ENCODE data around the gene SALL3.

- TF ChIP-seq CTCF (IDR thresholded peaks at IDR 0.05) (no peak), POLR2AphosphoS5 (IDR thresholded peaks at IDR 0.05) (no peak), POLR2A (IDR thresholded peaks at IDR 0.05) (no peak), EP300 (IDR thresholded peaks at IDR 0.05) (no peak)
Observed at GRCh38 chr18:78983512-78983911, 3.9 kb downstream of the SALL3 start.

Data from gastroesophageal sphincter (tissue), 3 donors.